GM12878 (cell line): Measurements from ENCODE around the gene RHEBL1. TPM values are rescaled to one million over a fixed set of nuclear protein-coding genes. Genes with fewer than 3 reads are reported as not detected.

Experiments used
- BHLHE40 ChIP-seq, 2 experiments: fragments of 450-650 bp in 1 of 2; IDR thresholded peaks; 2 replicates each; pipeline ENCODE4 v1.6.1; 2011 to 2017; ENCODE audit warnings: low read depth in 2 of 2, borderline replicate concordance in 1 of 2, improper control_type of control experiment in 1 of 2, low read length in 1 of 2, mild to moderate bottlenecking in 1 of 2
- CEBPB ChIP-seq, 2 experiments: fragments of 150-350 bp in 1 of 2; IDR thresholded peaks; 2 replicates each; pipeline ENCODE4 v1.6.1; 2012 to 2014; ENCODE audit warnings: low read depth in 2 of 2, low read length in 2 of 2, borderline replicate concordance in 1 of 2, inconsistent platforms in 1 of 2
- HDAC6 ChIP-seq: fragments of 200-600 bp; sonication (generic); IDR thresholded peaks from one replicate; pipeline ENCODE4 v1.8.0; 2017; ENCODE audit warnings: antibody characterized with exemption; ENCODE audit not compliant: unreplicated experiment
- NBN ChIP-seq: fragments of 450-650 bp; IDR thresholded peaks from 2 replicates; pipeline ENCODE4 v1.6.1; 2016
- POU2F2 ChIP-seq: IDR thresholded peaks from 3 replicates; pipeline ENCODE4 v1.6.1; 2011; ENCODE audit warnings: low read depth, mild to moderate bottlenecking, low read length, borderline replicate concordance
- RAD21 ChIP-seq: IDR thresholded peaks from 2 replicates; pipeline ENCODE4 v1.6.1; 2011; ENCODE audit warnings: mild to moderate bottlenecking, low read depth, low read length, moderate library complexity; ENCODE audit not compliant: insufficient read depth
- SP1 ChIP-seq: IDR thresholded peaks from one replicate; pipeline ENCODE4 v1.6.1; 2011; ENCODE audit warnings: low read depth, low read length
- ZBED1 ChIP-seq: IDR thresholded peaks from 2 replicates; pipeline ENCODE4 v1.6.1; 2016; ENCODE audit warnings: borderline replicate concordance
- polyA plus RNA-seq, 11 experiments: library from polyadenylated mRNA; depleted of rRNA in 4 of 11; unstranded in 6 of 11; stranded (reverse) in 5 of 11; fragments of >200 nt; fragmentation: Nextera tagmentation in 4 of 11; fragmentation: Illumina TruSeq in 1 of 11; extraction: Ambion mirVana in 4 of 11; extraction: Trizol in 1 of 11; gene quantifications; 1 replicate in 1 of 11; 2 replicates in 10 of 11; pipeline versions ENCODE4 v1.2.1 to v1.2.3, GENCODE V29; 2011 to 2016; ENCODE audit warnings: inconsistent platforms in 2 of 11, missing spikeins in 2 of 11, low read depth in 1 of 11
- total RNA-seq, 4 experiments: library from RNA; depleted of rRNA in 3 of 4; stranded (reverse); fragments of >200 nt in 3 of 4; fragmentation: Illumina TruSeq in 1 of 4; extraction: Trizol in 1 of 4; gene quantifications; 2 replicates each; pipeline versions ENCODE4 v1.2.1 to v1.2.3, GENCODE V29; 2013 to 2021
- TF ChIP-seq, protein P1 (sequence below): IDR thresholded peaks from 2 replicates; pipeline ENCODE4 v1.6.1; 2011; ENCODE audit warnings: borderline replicate concordance, low read depth, mild to moderate bottlenecking, moderate library complexity, low read length; ENCODE audit not compliant: insufficient read depth, poor library complexity, severe bottlenecking
- TF ChIP-seq, protein P2 (sequence below): IDR thresholded peaks from 2 replicates; pipeline ENCODE4 v1.6.1; 2012; ENCODE audit warnings: low read depth, low read length, improper control_type of control experiment
- TF ChIP-seq, protein P3 (sequence below): fragments of 450-650 bp; IDR thresholded peaks from 2 replicates; pipeline ENCODE4 v1.6.1; 2017; ENCODE audit warnings: mild to moderate bottlenecking, moderate library complexity

Gene RHEBL1
- total and polyA plus RNA-seq, 10 of the 15 experiments (the other 5 are each of a cell fraction or from before 2014, with no cell fraction given): 5.9 to 18.7 (median 12.0) TPM

DNA sequence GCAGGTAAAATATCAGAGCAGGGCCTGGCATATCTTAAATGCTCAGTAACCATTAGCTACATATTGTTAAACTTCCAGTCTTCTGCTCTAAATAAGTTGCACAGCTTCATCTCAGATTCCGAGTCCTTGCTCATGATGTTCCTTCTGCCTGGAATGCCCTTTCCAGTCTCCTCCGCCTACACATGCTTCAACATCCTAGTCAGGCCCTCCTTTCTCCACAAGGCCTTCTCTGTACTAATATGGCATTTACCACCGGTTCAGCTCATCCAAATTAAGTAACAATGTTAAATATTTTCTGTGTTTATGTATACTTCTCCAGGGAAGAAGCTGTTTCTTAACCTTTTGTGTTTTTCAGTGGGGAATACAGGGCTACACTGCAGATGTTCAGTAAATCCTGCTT lies 16.3 kb upstream of the RHEBL1 start (continued):
- TF ChIP-seq, protein P1, sequence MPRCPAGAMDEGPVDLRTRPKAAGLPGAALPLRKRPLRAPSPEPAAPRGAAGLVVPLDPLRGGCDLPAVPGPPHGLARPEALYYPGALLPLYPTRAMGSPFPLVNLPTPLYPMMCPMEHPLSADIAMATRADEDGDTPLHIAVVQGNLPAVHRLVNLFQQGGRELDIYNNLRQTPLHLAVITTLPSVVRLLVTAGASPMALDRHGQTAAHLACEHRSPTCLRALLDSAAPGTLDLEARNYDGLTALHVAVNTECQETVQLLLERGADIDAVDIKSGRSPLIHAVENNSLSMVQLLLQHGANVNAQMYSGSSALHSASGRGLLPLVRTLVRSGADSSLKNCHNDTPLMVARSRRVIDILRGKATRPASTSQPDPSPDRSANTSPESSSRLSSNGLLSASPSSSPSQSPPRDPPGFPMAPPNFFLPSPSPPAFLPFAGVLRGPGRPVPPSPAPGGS: no peak
- TF ChIP-seq BHLHE40 (IDR thresholded peaks at IDR 0.05; ENCODE audit: borderline replicate concordance in 1 of 2, low read depth in 2 of 2, low read length in 1 of 2) (no peak), RAD21 (no peak), ZBED1 (no peak), POU2F2 (no peak), CEBPB (IDR thresholded peaks at IDR 0.05; ENCODE audit: borderline replicate concordance in 1 of 2, low read depth in 2 of 2, low read length in 2 of 2) (no peak), SP1 (no peak), NBN (no peak), HDAC6 (no peak)
- TF ChIP-seq, protein P2, sequence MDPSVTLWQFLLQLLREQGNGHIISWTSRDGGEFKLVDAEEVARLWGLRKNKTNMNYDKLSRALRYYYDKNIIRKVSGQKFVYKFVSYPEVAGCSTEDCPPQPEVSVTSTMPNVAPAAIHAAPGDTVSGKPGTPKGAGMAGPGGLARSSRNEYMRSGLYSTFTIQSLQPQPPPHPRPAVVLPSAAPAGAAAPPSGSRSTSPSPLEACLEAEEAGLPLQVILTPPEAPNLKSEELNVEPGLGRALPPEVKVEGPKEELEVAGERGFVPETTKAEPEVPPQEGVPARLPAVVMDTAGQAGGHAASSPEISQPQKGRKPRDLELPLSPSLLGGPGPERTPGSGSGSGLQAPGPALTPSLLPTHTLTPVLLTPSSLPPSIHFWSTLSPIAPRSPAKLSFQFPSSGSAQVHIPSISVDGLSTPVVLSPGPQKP: no peak
- TF ChIP-seq, protein P3, sequence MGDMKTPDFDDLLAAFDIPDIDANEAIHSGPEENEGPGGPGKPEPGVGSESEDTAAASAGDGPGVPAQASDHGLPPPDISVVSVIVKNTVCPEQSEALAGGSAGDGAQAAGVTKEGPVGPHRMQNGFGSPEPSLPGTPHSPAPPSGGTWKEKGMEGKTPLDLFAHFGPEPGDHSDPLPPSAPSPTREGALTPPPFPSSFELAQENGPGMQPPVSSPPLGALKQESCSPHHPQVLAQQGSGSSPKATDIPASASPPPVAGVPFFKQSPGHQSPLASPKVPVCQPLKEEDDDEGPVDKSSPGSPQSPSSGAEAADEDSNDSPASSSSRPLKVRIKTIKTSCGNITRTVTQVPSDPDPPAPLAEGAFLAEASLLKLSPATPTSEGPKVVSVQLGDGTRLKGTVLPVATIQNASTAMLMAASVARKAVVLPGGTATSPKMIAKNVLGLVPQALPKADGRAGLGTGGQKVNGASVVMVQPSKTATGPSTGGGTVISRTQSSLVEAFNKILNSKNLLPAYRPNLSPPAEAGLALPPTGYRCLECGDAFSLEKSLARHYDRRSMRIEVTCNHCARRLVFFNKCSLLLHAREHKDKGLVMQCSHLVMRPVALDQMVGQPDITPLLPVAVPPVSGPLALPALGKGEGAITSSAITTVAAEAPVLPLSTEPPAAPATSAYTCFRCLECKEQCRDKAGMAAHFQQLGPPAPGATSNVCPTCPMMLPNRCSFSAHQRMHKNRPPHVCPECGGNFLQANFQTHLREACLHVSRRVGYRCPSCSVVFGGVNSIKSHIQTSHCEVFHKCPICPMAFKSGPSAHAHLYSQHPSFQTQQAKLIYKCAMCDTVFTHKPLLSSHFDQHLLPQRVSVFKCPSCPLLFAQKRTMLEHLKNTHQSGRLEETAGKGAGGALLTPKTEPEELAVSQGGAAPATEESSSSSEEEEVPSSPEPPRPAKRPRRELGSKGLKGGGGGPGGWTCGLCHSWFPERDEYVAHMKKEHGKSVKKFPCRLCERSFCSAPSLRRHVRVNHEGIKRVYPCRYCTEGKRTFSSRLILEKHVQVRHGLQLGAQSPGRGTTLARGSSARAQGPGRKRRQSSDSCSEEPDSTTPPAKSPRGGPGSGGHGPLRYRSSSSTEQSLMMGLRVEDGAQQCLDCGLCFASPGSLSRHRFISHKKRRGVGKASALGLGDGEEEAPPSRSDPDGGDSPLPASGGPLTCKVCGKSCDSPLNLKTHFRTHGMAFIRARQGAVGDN: no peak
